ENCODE data around the gene ARHGEF3. TPM values are rescaled to one million over a fixed set of nuclear protein-coding genes. Genes with fewer than 3 reads are reported as not detected.

Gene ARHGEF3
- total and polyA plus RNA-seq, 10 donors: 8.0 to 35.1 (median 31.7) TPM

DNA sequence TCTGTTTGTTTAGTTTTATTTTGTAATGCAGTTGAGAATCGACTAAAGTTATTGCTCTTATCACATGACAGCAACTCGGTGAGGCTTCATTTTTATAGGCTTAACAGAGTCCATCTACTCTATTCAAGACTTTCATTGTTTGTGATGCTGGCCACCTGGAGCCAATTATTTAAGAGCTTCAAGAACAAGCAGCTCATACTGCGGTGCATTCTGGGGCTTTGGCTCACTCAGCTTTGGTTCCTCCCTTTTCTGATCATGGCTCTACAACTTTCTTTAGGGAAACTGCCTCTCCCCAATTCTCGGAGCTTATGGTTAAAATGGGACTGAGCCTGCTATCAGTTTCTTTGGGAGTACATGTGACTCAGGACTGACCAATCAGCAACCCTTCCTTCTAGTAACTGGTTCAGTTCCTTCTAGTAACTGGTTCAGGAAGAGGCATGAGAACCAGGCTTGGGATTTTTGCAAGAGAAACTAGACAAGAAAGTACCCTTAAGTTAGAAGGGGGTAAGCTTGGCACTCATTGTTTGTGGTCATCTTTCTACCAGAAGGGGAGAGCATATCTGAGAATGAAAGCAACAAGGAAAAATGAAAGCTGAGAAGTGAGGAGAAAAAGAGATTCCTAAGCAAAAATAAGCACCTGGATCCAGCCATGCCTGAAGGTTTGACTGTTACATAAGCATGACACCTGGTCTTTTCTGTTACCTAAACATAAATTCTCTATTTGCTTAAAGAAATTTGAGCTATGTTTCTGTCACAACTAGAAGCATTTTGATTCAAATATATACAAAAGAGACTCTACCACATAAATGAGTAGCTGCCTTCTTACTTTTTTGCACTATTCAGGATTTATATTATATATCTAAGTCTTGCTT is 24.1 kb upstream of the ARHGEF3 start:
- peak overlapping the region in 3 of 8 donors; percentile 6 to 49 (median 17) for H3K27ac ChIP-seq
- H3K4me1 ChIP-seq: peaks cover 0 to 21% (median 2%) of the 10 kb centered on the region in 6 donors
- no peak for DNase-seq
- H3K4me3 ChIP-seq: no peak overlapping the region
- no peaks in the 10 kb centered on the region for H3K9me3 ChIP-seq
- no peaks in the 10 kb centered on the region for H3K36me3 ChIP-seq
- TF ChIP-seq POLR2AphosphoS5 (IDR thresholded peaks at IDR 0.05) (no peak), POLR2A (IDR thresholded peaks at IDR 0.05) (no peak)
- TF ChIP-seq, protein P1, sequence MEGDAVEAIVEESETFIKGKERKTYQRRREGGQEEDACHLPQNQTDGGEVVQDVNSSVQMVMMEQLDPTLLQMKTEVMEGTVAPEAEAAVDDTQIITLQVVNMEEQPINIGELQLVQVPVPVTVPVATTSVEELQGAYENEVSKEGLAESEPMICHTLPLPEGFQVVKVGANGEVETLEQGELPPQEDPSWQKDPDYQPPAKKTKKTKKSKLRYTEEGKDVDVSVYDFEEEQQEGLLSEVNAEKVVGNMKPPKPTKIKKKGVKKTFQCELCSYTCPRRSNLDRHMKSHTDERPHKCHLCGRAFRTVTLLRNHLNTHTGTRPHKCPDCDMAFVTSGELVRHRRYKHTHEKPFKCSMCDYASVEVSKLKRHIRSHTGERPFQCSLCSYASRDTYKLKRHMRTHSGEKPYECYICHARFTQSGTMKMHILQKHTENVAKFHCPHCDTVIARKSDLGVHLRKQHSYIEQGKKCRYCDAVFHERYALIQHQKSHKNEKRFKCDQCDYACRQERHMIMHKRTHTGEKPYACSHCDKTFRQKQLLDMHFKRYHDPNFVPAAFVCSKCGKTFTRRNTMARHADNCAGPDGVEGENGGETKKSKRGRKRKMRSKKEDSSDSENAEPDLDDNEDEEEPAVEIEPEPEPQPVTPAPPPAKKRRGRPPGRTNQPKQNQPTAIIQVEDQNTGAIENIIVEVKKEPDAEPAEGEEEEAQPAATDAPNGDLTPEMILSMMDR (IDR thresholded peaks at IDR 0.05 in 8 of 11, conservative IDR thresholded peaks at IDR 0.05 in 3 of 11): no peak
- intact Hi-C loops (cut with DNase I; ENCODE audit: low total_unique reads): no loop called here
- no peaks in the 10 kb centered on the region for H3K27me3 ChIP-seq (replicated peaks in 1 of 7)
- 57 to 80% (median 75%) methylated on average over 4 of the region's 4 CpGs for WGBS, 5 donors

GRCh38 chr3:56823984-56824703 is 22.4 kb upstream of the ARHGEF3 start:
- Histone ChIP-seq H3K9me3 (no peaks in the 10 kb centered on the region), H3K4me3 (no peak overlapping the region), H3K27me3 (replicated peaks in 1 of 7) (no peaks in the 10 kb centered on the region), H3K4me1 (peaks cover 0 to 21% (median 2%) of the 10 kb centered on the region in 6 donors), H3K36me3 (no peaks in the 10 kb centered on the region), H3K27ac (no peak overlapping the region)
- WGBS, 5 donors: 43 to 61% (median 54%) methylated on average over 4 of the region's 4 CpGs
- intact Hi-C loops (cut with DNase I; ENCODE audit: low total_unique reads): no loop called here
- no peak for TF ChIP-seq POLR2AphosphoS5 (IDR thresholded peaks at IDR 0.05)
- TF ChIP-seq, protein P1 (IDR thresholded peaks at IDR 0.05 in 8 of 11, conservative IDR thresholded peaks at IDR 0.05 in 3 of 11): no peak
- TF ChIP-seq POLR2A (IDR thresholded peaks at IDR 0.05): no peak
- DNase-seq: no peak

GRCh38 chr3:56823421-56823926 is 21.7 kb upstream of the ARHGEF3 start:
- no peaks in the 10 kb centered on the region for H3K27me3 ChIP-seq (replicated peaks in 1 of 7)
- H3K9me3 ChIP-seq: no peaks in the 10 kb centered on the region
- H3K27ac ChIP-seq: no peak overlapping the region
- no peak overlapping the region for H3K4me3 ChIP-seq
- no peak for DNase-seq
- intact Hi-C loops (cut with DNase I; ENCODE audit: low total_unique reads): no loop called here
- H3K36me3 ChIP-seq: no peaks in the 10 kb centered on the region
- H3K4me1 ChIP-seq: peaks cover 0 to 21% (median 2%) of the 10 kb centered on the region in 6 donors
- TF ChIP-seq POLR2A (IDR thresholded peaks at IDR 0.05): no peak
- TF ChIP-seq POLR2AphosphoS5 (IDR thresholded peaks at IDR 0.05): no peak
- TF ChIP-seq, protein P1 (IDR thresholded peaks at IDR 0.05 in 8 of 11, conservative IDR thresholded peaks at IDR 0.05 in 3 of 11): no peak

GRCh38 chr3:56822501-56822900 is 20.8 kb upstream of the ARHGEF3 start:
- DNase-seq: no peak
- TF ChIP-seq POLR2A (IDR thresholded peaks at IDR 0.05) (no peak), POLR2AphosphoS5 (IDR thresholded peaks at IDR 0.05) (no peak)
- TF ChIP-seq, protein P1 (IDR thresholded peaks at IDR 0.05 in 8 of 11, conservative IDR thresholded peaks at IDR 0.05 in 3 of 11): no peak
- WGBS, 5 donors: 84 to 95% (median 92%) methylated on average over 7 of the region's 7 CpGs

More at GRCh38 chr3:56822501-56822900, 20.8 kb upstream of the ARHGEF3 start:
- Histone ChIP-seq H3K36me3 (no peaks in the 10 kb centered on the region), H3K4me3 (no peak overlapping the region), H3K4me1 (peaks cover 0 to 21% (median 2%) of the 10 kb centered on the region in 6 donors), H3K27me3 (replicated peaks in 1 of 7) (no peaks in the 10 kb centered on the region), H3K9me3 (no peaks in the 10 kb centered on the region), H3K27ac (no peak overlapping the region)
- intact Hi-C loops (cut with DNase I; ENCODE audit: low total_unique reads): no loop called here
